Activated CD4-positive, alpha-beta T cell treated with anti-CD3 and anti-CD28 coated beads, Interleukin-2, amount 10 ng/mL, durations not matched to agents 24 days and 14 days (primary cell): ENCODE measurements around the gene SPDYE8. TPM values are rescaled to one million over a fixed set of nuclear protein-coding genes. Genes with fewer than 3 reads are reported as not detected.
"Not testable (repeated sequence)": the region's sequence is repeated elsewhere in the genome, so short reads cannot be mapped to it uniquely, and the experiment has no call there.

ENCODE experiments used
- DNase-seq: peaks from one replicate; pipeline ENCODE4 v3.0.0; 2022
- H3K27ac Mint-ChIP-seq: one replicate; pipeline ENCODE4 v1.8.0; 2022; ENCODE audit warnings: mild to moderate bottlenecking, mixed read lengths
- H3K27me3 Mint-ChIP-seq: one replicate; pipeline ENCODE4 v1.8.0; 2022; ENCODE audit warnings: mixed read lengths
- H3K36me3 Mint-ChIP-seq: one replicate; pipeline ENCODE4 v1.8.0; 2022; ENCODE audit warnings: low read depth, mild to moderate bottlenecking, mixed read lengths
- H3K4me1 Mint-ChIP-seq: one replicate; pipeline ENCODE4 v1.8.0; 2021; ENCODE audit warnings: mixed read lengths
- H3K4me3 Mint-ChIP-seq: one replicate; pipeline ENCODE4 v1.8.0; 2022; ENCODE audit warnings: mild to moderate bottlenecking, moderate library complexity, mixed read lengths
- H3K9me3 Mint-ChIP-seq: one replicate; pipeline ENCODE4 v1.8.0; 2021; ENCODE audit warnings: mixed read lengths
- intact Hi-C: fragments of 100-400 bp; cut with micrococcal nuclease; formaldehyde crosslinking; loops from one replicate; pipeline ENCODE4 v1.15.1; 2023
- total RNA-seq: library from RNA; stranded (reverse); gene quantifications from 2 replicates; pipeline ENCODE4 v1.2.3, GENCODE V29; 2022

The SPDYE8 gene, protein sequence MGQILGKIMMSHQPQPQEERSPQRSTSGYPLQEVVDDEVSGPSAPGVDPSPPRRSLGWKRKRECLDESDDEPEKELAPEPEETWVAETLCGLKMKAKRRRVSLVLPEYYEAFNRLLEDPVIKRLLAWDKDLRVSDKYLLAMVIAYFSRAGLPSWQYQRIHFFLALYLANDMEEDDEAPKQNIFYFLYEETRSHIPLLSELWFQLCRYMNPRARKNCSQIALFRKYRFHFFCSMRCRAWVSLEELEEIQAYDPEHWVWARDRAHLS
- not detected in 2 replicates for total RNA-seq

DNA sequence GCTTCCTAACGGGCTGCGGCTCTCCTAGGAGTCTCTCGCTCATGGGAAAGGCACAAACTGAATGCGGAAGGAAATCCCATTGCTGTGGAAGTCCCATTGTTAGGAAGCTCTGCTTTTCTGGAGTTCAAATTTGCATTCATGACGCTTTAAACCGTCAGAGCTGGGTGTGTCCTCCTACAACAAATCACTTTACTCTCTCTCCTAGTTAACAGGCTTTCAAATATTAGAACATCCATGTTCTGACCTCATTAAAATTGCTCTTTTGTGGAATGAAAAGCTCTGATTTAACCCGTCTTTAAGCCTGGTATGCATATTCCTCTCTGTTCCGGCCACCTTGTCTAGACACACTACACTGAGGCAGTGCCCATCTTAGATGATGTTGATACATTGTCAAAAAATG is at the start of gene SPDYE8:
SPDYE8 (minus strand) TSS at position 101 of the 400 bp plus-strand sequence. CDS start 1,800 bp downstream, outside the sequence.
- H3K27me3 Mint-ChIP-seq, H3K4me3 Mint-ChIP-seq, H3K4me1 Mint-ChIP-seq, H3K36me3 Mint-ChIP-seq, intact Hi-C loops, DNase-seq, H3K9me3 Mint-ChIP-seq, H3K27ac Mint-ChIP-seq: not testable (repeated sequence)

DNA sequence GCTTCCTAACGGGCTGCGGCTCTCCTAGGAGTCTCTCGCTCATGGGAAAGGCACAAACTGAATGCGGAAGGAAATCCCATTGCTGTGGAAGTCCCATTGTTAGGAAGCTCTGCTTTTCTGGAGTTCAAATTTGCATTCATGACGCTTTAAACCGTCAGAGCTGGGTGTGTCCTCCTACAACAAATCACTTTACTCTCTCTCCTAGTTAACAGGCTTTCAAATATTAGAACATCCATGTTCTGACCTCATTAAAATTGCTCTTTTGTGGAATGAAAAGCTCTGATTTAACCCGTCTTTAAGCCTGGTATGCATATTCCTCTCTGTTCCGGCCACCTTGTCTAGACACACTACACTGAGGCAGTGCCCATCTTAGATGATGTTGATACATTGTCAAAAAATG is 28.2 kb upstream of the SPDYE8 start, which contains the start of gene SPDYE11:
SPDYE11 (minus strand) TSS at position 101 of the 400 bp plus-strand sequence. CDS start 1,800 bp downstream, outside the sequence.
- intact Hi-C loops, H3K4me3 Mint-ChIP-seq, DNase-seq, H3K9me3 Mint-ChIP-seq, H3K36me3 Mint-ChIP-seq, H3K27me3 Mint-ChIP-seq, H3K4me1 Mint-ChIP-seq, H3K27ac Mint-ChIP-seq: not testable (repeated sequence)

DNA sequence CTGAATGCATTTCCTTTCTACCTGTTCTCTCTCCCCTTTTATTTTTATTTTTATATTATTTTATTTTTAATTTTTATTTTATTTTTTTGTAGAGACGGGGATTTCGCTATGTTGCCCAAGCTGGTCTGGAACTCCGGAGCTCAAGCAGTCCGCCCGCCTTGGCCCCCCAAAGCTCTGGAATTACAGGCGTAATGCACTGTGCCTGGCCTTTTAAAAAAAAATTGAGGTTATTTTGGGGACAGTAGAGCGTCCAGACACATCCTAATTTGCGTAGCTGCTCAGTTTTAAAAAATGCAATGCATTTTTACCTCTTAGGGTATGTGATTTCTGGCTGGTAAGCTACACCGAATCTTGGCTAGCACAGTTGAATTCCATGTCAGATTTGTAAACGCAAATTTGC is 23.1 kb downstream of the SPDYE8 start:
- H3K36me3 Mint-ChIP-seq, H3K27me3 Mint-ChIP-seq, H3K27ac Mint-ChIP-seq, H3K4me3 Mint-ChIP-seq, H3K4me1 Mint-ChIP-seq, intact Hi-C loops, H3K9me3 Mint-ChIP-seq: not testable (repeated sequence)
- DNase-seq, result peak; percentile 52

DNA sequence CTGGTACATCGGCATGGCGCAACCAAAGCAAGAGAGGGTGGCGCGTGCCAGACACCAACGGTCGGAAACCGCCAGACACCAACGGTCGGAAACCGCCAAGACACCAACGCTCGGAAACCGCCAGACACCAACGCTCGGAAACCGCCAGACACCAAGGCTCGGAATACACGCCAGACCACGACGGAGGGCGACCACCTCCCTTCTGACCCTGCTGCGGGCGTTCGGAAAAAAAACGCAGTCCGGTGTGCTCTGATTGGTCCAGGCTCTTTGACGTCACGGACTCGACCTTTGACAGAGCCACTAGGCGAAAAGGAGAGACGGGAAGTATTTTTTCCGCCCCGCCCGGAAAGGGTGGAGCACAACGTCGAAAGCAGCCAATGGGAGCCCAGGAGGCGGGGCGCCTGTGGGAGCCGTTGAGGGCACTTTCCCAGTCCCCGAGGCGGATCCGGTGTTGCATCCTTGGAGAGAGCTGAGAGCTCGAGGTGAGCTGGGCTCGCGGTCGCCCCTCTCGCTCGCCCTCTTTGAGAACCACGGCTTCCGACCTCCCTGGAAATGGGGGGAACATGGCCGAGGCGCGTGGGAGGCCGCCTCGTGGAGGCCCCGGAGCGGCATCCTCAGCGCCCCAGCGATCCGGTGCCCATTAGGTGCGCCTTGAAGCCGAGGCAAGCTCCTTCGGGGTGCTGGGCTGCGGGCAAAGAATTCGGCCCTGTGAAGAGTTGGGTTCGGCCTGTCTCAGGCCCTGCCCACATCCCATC is 23.7 kb downstream of the SPDYE8 start:
- peak; percentile 96 for DNase-seq
- intact Hi-C loops, H3K4me1 Mint-ChIP-seq, H3K9me3 Mint-ChIP-seq, H3K36me3 Mint-ChIP-seq, H3K27me3 Mint-ChIP-seq: not testable (repeated sequence)
- H3K27ac Mint-ChIP-seq, result peak overlapping the region; percentile 100
- H3K4me3 Mint-ChIP-seq, result peak overlapping the region; percentile 98

DNA sequence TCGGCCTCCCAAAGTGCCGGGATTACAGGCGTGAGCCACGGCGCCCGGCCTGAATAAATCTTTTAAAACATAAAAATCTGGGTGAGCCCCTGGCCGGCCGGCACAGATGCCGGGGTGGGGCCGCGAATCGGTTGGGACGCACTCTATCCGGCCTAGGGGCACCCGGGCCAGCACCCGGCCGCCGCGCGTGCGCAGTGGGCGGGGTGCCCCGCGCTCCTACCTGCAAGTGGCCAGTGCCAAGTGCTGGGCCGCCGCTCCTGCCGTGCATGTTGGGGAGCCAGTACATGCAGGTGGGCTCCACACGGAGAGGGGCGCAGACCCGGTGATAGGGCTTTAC is 24.2 kb downstream of the SPDYE8 start:
- peak; percentile 93 for DNase-seq
- intact Hi-C loops, H3K27me3 Mint-ChIP-seq, H3K9me3 Mint-ChIP-seq, H3K36me3 Mint-ChIP-seq, H3K4me1 Mint-ChIP-seq: not testable (repeated sequence)
- Mint-ChIP-seq H3K4me3 (peak overlapping the region; percentile 98), H3K27ac (peak overlapping the region; percentile 100)

DNA sequence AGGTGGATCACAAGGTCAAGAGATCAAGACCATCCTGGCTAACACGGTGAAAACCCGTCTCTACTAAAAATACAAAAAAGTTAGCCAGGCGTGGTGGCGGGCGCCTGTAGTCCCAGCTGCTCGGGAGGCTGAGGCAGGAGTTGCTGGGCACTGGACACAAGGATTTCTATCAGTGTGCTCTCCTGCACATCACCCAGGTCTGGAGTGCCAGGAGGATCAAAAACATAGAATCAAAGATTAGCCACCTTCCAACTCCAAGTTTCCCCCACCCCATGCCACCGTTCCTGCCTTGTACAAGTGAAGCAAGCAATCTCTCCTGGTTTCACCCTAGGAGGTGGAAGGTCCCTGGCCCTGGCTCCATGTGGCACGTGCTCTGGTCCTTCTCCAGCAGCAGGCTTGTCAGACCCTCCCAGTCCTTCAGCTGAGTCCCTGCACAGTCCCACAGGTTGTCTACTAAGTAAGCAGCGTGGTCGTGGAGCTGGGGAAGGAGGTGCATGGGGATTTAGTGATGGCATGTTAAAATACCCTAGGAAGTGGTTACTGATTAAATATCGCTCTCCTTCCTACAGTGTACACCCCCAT is 31.6 kb downstream of the SPDYE8 start:
- H3K27me3 Mint-ChIP-seq, H3K27ac Mint-ChIP-seq, intact Hi-C loops, H3K4me1 Mint-ChIP-seq, H3K9me3 Mint-ChIP-seq, DNase-seq, H3K36me3 Mint-ChIP-seq, H3K4me3 Mint-ChIP-seq: not testable (repeated sequence)

DNA sequence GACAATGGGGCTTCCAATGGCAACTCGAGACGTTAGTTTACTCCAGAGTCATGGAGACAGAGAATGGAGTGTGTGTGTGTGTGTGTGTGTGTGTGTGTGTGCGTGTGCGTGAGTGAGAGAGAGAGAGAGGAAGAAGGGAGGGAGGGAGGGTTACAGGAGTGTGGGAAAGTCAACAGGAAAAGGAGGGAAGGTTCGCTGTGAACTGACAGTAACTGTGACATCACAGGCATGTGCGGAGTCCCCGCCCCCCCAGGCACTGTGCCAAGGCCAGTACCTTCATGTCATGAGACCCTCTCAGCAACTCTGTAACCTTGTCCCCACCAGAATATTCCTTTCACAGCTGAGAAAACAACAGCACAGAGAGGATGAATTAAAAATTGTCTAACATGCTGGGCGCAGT is 32.1 kb downstream of the SPDYE8 start:
- H3K4me1 Mint-ChIP-seq, H3K9me3 Mint-ChIP-seq, DNase-seq, H3K36me3 Mint-ChIP-seq, H3K27me3 Mint-ChIP-seq, H3K27ac Mint-ChIP-seq, intact Hi-C loops, H3K4me3 Mint-ChIP-seq: not testable (repeated sequence)

DNA sequence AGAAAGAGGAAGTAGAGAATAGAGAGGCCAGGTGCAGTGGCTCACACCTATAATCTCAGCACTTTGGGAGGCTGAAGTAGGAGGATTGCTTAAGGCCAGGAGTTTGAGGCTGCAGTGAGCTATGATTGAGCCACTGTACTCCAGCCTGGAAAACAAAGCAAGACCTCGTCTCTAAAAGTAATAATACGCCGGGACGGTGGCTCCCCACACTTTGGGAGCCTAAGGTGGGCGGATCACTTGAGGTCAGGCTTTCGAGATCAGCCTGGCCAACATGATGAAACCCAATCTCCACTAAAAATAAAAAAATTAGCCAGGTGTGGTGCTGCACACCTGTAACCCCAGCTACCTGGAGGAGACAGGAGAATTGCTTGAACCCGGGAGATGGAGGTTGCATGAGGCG is 34.1 kb downstream of the SPDYE8 start:
- H3K36me3 Mint-ChIP-seq, H3K4me3 Mint-ChIP-seq, intact Hi-C loops, H3K9me3 Mint-ChIP-seq, H3K27ac Mint-ChIP-seq, H3K4me1 Mint-ChIP-seq, H3K27me3 Mint-ChIP-seq: not testable (repeated sequence)
- DNase-seq, result peak; percentile 25

DNA sequence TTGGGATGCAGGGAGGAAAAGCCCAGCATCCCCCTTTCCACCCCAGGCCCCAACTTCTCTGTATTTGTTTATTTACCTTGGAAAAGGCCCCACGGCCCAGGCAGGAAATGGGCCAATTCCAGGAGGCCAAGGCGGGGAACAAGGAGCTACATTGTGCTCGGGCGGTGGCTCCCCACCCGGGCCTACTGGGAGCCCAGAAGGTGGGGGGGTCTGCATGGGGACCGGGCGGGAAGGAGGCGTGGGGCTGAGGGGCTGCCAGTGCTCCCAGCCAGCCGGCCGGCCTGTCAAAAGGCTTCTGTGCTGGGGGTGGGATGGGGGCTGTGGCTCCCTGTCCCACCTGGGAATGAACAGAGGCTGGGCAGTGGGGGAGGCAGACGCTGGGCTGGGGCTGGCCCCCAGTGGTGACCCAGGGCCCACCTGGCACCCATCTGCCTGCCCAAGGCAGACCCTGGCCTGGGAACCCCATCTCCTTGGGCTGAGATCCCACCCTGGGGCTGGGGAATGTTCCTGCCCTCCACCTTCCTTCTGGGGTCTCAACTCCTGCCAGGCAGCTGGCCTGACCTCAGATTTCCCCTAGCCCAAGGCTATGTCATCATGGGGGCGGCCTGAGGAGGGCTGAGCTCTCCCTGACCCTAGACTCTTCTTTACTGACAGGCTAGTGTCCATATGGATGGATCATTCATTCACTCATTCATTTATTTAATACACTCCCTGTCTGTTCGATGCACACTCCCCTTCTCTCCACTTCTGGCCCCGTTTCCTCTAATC is 39.2 kb downstream of the SPDYE8 start:
- intact Hi-C loops, H3K9me3 Mint-ChIP-seq, H3K27me3 Mint-ChIP-seq, H3K27ac Mint-ChIP-seq, H3K4me1 Mint-ChIP-seq, H3K4me3 Mint-ChIP-seq, H3K36me3 Mint-ChIP-seq: not testable (repeated sequence)
- DNase-seq, result peak; percentile 37

DNA sequence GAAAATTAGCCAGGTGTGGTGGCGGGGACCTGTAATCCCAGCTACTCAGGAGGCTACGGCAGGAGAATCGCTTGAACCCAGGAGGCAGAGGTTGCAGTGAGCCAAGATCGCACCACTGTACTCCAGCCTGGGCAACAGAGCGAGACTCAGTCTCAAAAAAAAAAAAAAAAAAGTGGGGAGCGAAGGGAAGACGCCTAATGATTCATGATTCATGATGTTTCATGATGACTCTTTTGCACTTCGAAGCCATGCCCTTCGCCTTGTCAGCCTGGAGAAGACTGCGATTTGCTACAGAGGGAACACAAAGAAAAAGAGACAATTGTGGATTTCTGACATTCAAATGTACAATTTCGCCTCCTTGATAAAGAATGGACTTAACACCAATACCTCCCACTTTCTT is 47.5 kb downstream of the SPDYE8 start:
- H3K4me1 Mint-ChIP-seq, H3K4me3 Mint-ChIP-seq, DNase-seq, H3K9me3 Mint-ChIP-seq, intact Hi-C loops, H3K36me3 Mint-ChIP-seq, H3K27me3 Mint-ChIP-seq, H3K27ac Mint-ChIP-seq: not testable (repeated sequence)

DNA sequence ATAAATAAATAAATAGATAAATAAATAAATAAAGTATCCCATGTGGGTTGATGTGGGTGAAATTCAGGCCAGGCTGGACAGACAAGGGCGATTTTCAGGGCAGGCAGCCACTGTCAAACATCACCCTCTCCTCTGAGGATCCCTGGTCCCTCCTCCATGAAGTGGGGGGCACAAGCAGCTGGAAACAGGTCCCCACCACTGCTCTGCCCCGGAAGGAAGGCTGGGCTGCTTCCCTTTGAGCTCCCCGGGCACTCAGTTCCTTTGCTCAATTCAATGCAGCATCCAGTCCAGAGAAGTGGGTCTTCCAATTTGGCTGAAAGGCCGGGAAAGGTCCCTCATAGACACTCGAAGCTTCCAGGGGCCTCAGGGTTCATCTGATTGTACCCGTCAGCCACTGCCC is 49.2 kb downstream of the SPDYE8 start:
- H3K4me3 Mint-ChIP-seq, H3K36me3 Mint-ChIP-seq, intact Hi-C loops, H3K27ac Mint-ChIP-seq, H3K27me3 Mint-ChIP-seq, DNase-seq, H3K4me1 Mint-ChIP-seq, H3K9me3 Mint-ChIP-seq: not testable (repeated sequence)

DNA sequence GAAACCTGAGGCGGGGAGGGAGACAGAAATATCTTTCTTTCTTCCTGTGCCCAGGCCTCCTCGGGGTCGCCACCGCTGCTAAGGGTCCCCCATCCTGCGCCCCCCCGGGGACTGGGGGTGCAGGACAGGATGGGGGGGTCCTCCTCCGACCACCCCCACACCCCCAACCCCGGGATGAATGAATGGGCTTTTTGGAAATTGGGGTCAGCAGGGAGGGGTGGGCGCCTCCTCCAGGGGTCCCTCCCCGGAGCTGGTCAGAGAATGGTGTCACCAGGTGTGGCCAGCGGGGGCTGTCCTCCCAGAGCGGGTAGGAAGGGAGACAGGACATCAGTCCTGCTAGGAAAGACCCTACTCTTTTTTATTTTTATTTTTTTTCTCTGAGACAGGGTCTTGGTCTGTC is 53.1 kb downstream of the SPDYE8 start:
- H3K27ac Mint-ChIP-seq, H3K4me3 Mint-ChIP-seq, H3K4me1 Mint-ChIP-seq, H3K36me3 Mint-ChIP-seq, H3K9me3 Mint-ChIP-seq, DNase-seq, H3K27me3 Mint-ChIP-seq, intact Hi-C loops: not testable (repeated sequence)

DNA sequence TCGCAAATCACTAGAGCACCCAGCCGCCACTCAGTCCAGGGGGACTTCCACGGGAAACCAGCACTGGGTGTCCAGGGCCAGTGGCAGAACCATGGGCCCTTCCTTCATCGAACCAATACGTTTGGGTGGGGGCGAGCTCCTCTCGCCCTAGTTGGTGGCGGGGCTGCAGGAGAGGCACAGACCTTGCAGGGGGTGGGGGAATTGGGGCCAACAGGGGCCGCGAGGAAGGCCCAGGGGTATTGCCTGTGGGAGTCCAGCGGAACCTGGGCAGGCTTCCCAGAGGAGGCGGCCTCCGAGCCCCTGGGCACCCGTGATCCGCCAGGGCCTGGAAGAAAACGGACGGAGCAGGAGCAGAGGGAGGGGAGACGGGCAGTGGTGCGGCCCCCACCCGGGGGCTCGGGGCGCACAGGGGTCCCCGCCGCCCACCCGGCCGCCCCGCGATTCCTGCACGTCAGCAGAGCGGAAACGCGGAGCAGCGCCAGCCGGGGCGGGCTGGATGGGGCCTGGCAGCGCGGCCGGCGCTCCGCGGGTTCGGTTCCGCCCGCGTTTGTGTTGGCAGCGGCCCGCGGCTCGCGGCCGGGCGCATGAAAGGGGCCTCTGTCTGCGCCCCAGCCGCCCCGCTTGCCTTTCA is 53.8 kb downstream of the SPDYE8 start:
- H3K4me3 Mint-ChIP-seq, H3K36me3 Mint-ChIP-seq, intact Hi-C loops, H3K27ac Mint-ChIP-seq, DNase-seq, H3K4me1 Mint-ChIP-seq, H3K9me3 Mint-ChIP-seq, H3K27me3 Mint-ChIP-seq: not testable (repeated sequence)

DNA sequence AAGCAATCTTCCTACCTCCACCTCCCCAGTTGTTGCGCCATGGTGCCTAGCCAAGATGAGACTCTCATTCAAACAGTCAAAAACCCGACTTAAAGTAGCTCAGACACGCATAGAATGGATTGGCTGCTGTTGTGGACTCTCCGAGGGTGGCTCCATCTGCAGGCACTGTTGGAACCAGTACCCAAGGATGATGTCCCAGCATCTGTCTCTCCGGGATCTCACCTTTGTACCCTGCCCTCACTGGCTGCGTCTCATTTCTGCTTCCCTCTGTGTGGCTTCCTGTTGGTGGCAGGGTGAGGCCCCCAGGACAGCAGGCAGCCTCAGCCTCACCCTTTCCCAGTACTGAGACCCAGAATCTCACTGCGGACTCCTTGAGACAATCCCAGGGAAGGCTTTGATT is 54.8 kb downstream of the SPDYE8 start:
- H3K4me3 Mint-ChIP-seq, intact Hi-C loops, H3K9me3 Mint-ChIP-seq, H3K27ac Mint-ChIP-seq, H3K4me1 Mint-ChIP-seq, H3K36me3 Mint-ChIP-seq, DNase-seq, H3K27me3 Mint-ChIP-seq: not testable (repeated sequence)
